ENCODE results near the gene LIAS.

- TF ChIP-seq NFYB (CRISPR knock-in tag; IDR thresholded peaks at IDR 0.05) = no peak
- TF ChIP-seq POLR2A (IDR thresholded peaks at IDR 0.05; ENCODE audit: insufficient read depth in 1 of 2, low read depth in 2 of 2, low read length in 2 of 2) = no peak
- TF ChIP-seq, protein P1, sequence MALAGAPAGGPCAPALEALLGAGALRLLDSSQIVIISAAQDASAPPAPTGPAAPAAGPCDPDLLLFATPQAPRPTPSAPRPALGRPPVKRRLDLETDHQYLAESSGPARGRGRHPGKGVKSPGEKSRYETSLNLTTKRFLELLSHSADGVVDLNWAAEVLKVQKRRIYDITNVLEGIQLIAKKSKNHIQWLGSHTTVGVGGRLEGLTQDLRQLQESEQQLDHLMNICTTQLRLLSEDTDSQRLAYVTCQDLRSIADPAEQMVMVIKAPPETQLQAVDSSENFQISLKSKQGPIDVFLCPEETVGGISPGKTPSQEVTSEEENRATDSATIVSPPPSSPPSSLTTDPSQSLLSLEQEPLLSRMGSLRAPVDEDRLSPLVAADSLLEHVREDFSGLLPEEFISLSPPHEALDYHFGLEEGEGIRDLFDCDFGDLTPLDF (CRISPR knock-in tag; IDR thresholded peaks at IDR 0.05) = no peak
- TF ChIP-seq, protein P2, sequence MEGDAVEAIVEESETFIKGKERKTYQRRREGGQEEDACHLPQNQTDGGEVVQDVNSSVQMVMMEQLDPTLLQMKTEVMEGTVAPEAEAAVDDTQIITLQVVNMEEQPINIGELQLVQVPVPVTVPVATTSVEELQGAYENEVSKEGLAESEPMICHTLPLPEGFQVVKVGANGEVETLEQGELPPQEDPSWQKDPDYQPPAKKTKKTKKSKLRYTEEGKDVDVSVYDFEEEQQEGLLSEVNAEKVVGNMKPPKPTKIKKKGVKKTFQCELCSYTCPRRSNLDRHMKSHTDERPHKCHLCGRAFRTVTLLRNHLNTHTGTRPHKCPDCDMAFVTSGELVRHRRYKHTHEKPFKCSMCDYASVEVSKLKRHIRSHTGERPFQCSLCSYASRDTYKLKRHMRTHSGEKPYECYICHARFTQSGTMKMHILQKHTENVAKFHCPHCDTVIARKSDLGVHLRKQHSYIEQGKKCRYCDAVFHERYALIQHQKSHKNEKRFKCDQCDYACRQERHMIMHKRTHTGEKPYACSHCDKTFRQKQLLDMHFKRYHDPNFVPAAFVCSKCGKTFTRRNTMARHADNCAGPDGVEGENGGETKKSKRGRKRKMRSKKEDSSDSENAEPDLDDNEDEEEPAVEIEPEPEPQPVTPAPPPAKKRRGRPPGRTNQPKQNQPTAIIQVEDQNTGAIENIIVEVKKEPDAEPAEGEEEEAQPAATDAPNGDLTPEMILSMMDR (CRISPR knock-in tag; IDR thresholded peaks at IDR 0.05) = no peak
- TF ChIP-seq KDM5A (IDR thresholded peaks at IDR 0.05; ENCODE audit: borderline replicate concordance, low read length) = no peak
- no peak for TF ChIP-seq TAF1 (CRISPR knock-in tag; IDR thresholded peaks at IDR 0.05)
- no peak for TF ChIP-seq SRSF1 (optimal IDR thresholded peaks at IDR 0.05; ENCODE audit: low read depth, low read length)
- TF ChIP-seq ZNF446 (CRISPR knock-in tag; IDR thresholded peaks at IDR 0.05) = no peak
These were observed 21.4 kb downstream of the LIAS start for GRCh38 chr4:39480251-39480650.

All from HepG2 (cell line).